K562 (cell line): ENCODE measurements around the gene GBP6. TPM values are rescaled to one million over a fixed set of nuclear protein-coding genes. Genes with fewer than 3 reads are reported as not detected.

ENCODE experiments used
- ATAC-seq: fragments of 200-7000 bp; cut with Tn5 transposase; 3 replicates; pipeline ENCODE4 v1.9.1; 2020; ENCODE audit warnings: moderate library complexity
- BruUV-seq: library from RNA; stranded (reverse); fragments of 400-500 nt; replicated peaks from 2 replicates; lab custom pipeline; 2021; lab: Mats Ljungman, UMichigan
- CTCF ChIA-PET: fragments of 300-600 bp; formaldehyde crosslinking; extraction: SDS; loops from one replicate; lab custom pipeline; 2021; ENCODE audit warnings: low intra/inter-chr PET ratio; lab: Yijun Ruan, JAX
- POLR2A ChIA-PET: fragments of 300-600, 350-650 bp; sonication (Branson Sonifier 250); formaldehyde crosslinking; extraction: SDS; loops from one replicate; lab custom pipeline; 2021; ENCODE audit warnings: antibody characterized with exemption, inconsistent platforms; lab: Yijun Ruan, JAX
- DNase-seq, 4 experiments: peaks; one replicate each; pipeline versions ENCODE4 v3.0.0 to v3.0.0-alpha.2; 2011 to 2018; ENCODE audit warnings: low spot score in 3 of 4, mixed read lengths in 3 of 4; ENCODE audit errors: extremely low read depth in 1 of 4
- FAIRE-seq: peaks from 2 replicates; lab custom pipeline; 2011; peaks lifted over from hg19 to GRCh38; lab: Jason Lieb, UNC
- H2AFZ ChIP-seq: 2 replicates; pipeline ENCODE4 v1.6.0; 2011; ENCODE audit warnings: low read depth, low read length, control low read depth, inconsistent platforms
- H3K27ac ChIP-seq: fragments of 200-600 bp; 3 replicates; pipeline ENCODE4 v1.8.0; 2011; ENCODE audit warnings: low read depth, mild to moderate bottlenecking, control low read depth, inconsistent platforms, low read length, moderate library complexity, mixed read lengths; ENCODE audit errors: extremely low read depth
- H3K27me3 ChIP-seq, 2 experiments: fragments of 300-600 bp in 1 of 2; 2 replicates in 1 of 2; 3 replicates in 1 of 2; pipeline versions ENCODE4 v1.6.0 to v1.8.0; 2011; ENCODE audit warnings: inconsistent platforms in 2 of 2, low read length in 2 of 2, mild to moderate bottlenecking in 1 of 2, mixed read lengths in 1 of 2, moderate library complexity in 1 of 2; ENCODE audit not compliant: control insufficient read depth in 2 of 2, insufficient read depth in 2 of 2
- H3K36me3 ChIP-seq: fragments of 300-600 bp; 3 replicates; pipeline ENCODE4 v1.8.0; 2011; ENCODE audit warnings: mild to moderate bottlenecking, low read length, inconsistent platforms; ENCODE audit not compliant: control insufficient read depth, insufficient read depth
- H3K4me1 ChIP-seq, 2 experiments: fragments of 200-600 bp in 1 of 2; replicated peaks in 1 of 2; 2 replicates in 1 of 2; 3 replicates in 1 of 2; pipeline versions ENCODE4 v1.5.1 to v1.8.0; 2011; ENCODE audit warnings: inconsistent platforms in 2 of 2, low read length in 2 of 2, mild to moderate bottlenecking in 1 of 2, mixed read lengths in 1 of 2, moderate library complexity in 1 of 2; ENCODE audit not compliant: control insufficient read depth in 2 of 2, insufficient read depth in 2 of 2
- H3K4me2 ChIP-seq: 2 replicates; pipeline ENCODE4 v1.6.1; 2011; ENCODE audit warnings: low read length, control low read depth, inconsistent platforms, mixed read lengths; ENCODE audit not compliant: insufficient read depth
- H3K4me3 ChIP-seq: fragments of 200-600 bp; sonication (generic), shearing (Covaris generic); 2 replicates; pipeline ENCODE4 v1.5.1; 2016; ENCODE audit warnings: control low read depth, inconsistent platforms
- H3K79me2 ChIP-seq: fragments of 200-600 bp; 3 replicates; pipeline ENCODE4 v1.8.0; 2011; ENCODE audit warnings: low read length, inconsistent platforms; ENCODE audit not compliant: control insufficient read depth, insufficient read depth
- H3K9ac ChIP-seq, 2 experiments: 2 replicates each; pipeline versions ENCODE4 v1.6.0 to v1.6.1; 2011; ENCODE audit warnings: low read depth in 2 of 2, low read length in 2 of 2, control low read depth in 1 of 2, inconsistent platforms in 1 of 2, mild to moderate bottlenecking in 1 of 2, mixed read lengths in 1 of 2; ENCODE audit not compliant: insufficient read depth in 1 of 2
- H3K9me1 ChIP-seq: one replicate; pipeline ENCODE4 v1.6.0; 2011; ENCODE audit warnings: inconsistent platforms, mild to moderate bottlenecking, low read length, moderate library complexity; ENCODE audit not compliant: control insufficient read depth, insufficient read depth
- H3K9me3 ChIP-seq: replicated peaks from 2 replicates; pipeline ENCODE4 v1.5.1; 2011; ENCODE audit warnings: low read depth, low read length, inconsistent platforms; ENCODE audit not compliant: control insufficient read depth, insufficient read depth
- H4K20me1 ChIP-seq: replicated peaks from 2 replicates; pipeline ENCODE4 v1.6.1; 2011; ENCODE audit warnings: low read length, inconsistent platforms, mixed read lengths; ENCODE audit not compliant: control insufficient read depth, insufficient read depth
- CUX1 ChIP-seq: fragments of 200-800 bp; sonication (Bioruptor generic); IDR thresholded peaks from 2 replicates; pipeline ENCODE4 v1.6.1; 2016; ENCODE audit warnings: missing genetic modification characterization, missing compliant biosample characterization
- ETS2 ChIP-seq: IDR thresholded peaks from 2 replicates; pipeline ENCODE4 v1.6.1; 2016; ENCODE audit warnings: borderline replicate concordance, missing genetic modification characterization, mild to moderate bottlenecking, moderate library complexity, missing compliant biosample characterization; ENCODE audit not compliant: poor library complexity, severe bottlenecking
- GTF2B ChIP-seq: IDR thresholded peaks from 2 replicates; pipeline ENCODE4 v1.6.1; 2011; ENCODE audit not compliant: insufficient read length; ENCODE audit errors: extremely low read depth
- ILK ChIP-seq: fragments of 450-650 bp; IDR thresholded peaks from 2 replicates; pipeline ENCODE4 v1.6.1; 2016; ENCODE audit warnings: missing genetic modification characterization, low read depth, mild to moderate bottlenecking, missing compliant biosample characterization, moderate library complexity, borderline replicate concordance
- KDM2B ChIP-seq: fragments of 250-450 bp; sonication (Bioruptor Pico); IDR thresholded peaks from 2 replicates; pipeline ENCODE4 v1.8.0; 2021; ENCODE audit warnings: mild to moderate bottlenecking, moderate library complexity
- MAZ ChIP-seq, 2 experiments: fragments of 450-650 bp in 1 of 2; sonication (generic) in 1 of 2; formaldehyde crosslinking; IDR thresholded peaks in 1 of 2; conservative IDR thresholded peaks in 1 of 2; 2 replicates each; pipeline versions ENCODE4 v1.4.0 to v1.5.0; 2020; ENCODE audit warnings: mild to moderate bottlenecking in 1 of 2, missing genetic modification reagents in 1 of 2
- NCOR1 ChIP-seq: fragments of 450-650 bp; IDR thresholded peaks from 2 replicates; pipeline ENCODE4 v1.6.1; 2016; ENCODE audit warnings: mild to moderate bottlenecking, moderate library complexity
- SRSF9 ChIP-seq: fragments of 200-400 bp; formaldehyde crosslinking; IDR thresholded peaks from 2 replicates; pipeline ENCODE4 v1.6.1; 2017; ENCODE audit warnings: low read depth, low read length, borderline replicate concordance
- XRCC5 ChIP-seq: fragments of 200-400 bp; formaldehyde crosslinking; IDR thresholded peaks from 2 replicates; pipeline ENCODE4 v1.6.1; 2017; ENCODE audit warnings: low read depth, mild to moderate bottlenecking, low read length
- ZNF184 ChIP-seq: sonication (generic); formaldehyde crosslinking; IDR thresholded peaks from 2 replicates; pipeline ENCODE4 v1.5.0; 2020; ENCODE audit warnings: missing genetic modification reagents
- ZNF41 ChIP-seq: fragments of 250-450 bp; sonication (Bioruptor Pico); conservative IDR thresholded peaks from 2 replicates; pipeline ENCODE4 v1.4.0; 2020; ENCODE audit warnings: mild to moderate bottlenecking
- ZNF444 ChIP-seq: fragments of 250-450 bp; sonication (Bioruptor Pico); IDR thresholded peaks from 2 replicates; pipeline ENCODE4 v1.4.0; 2020; ENCODE audit warnings: mild to moderate bottlenecking, moderate library complexity
- WGBS: fragments of 100-300 bp; shearing (Covaris generic); methylation state at CpG from one replicate; pipeline ENCODE4 v1.1.6; 2016; ENCODE audit warnings: low coverage, mixed read lengths; ENCODE audit not compliant: insufficient coverage; ENCODE audit errors: missing lambda C conversion rate; 5-methylcytosine and 5-hydroxymethylcytosine counted together
- in situ Hi-C: fragments of 300-500 bp; cut with MboI; formaldehyde crosslinking; loops from 4 replicates; pipeline ENCODE4 v1.15.0; 2018; ENCODE audit warnings: inconsistent platforms, mixed read lengths
- intact Hi-C: fragments of 100-400 bp; cut with micrococcal nuclease; formaldehyde crosslinking; loops from 2 replicates; pipeline ENCODE4 v1.14.2; 2022
- polyA plus RNA-seq, 8 experiments: library from polyadenylated mRNA; depleted of rRNA in 4 of 8; stranded (reverse) in 5 of 8; unstranded in 3 of 8; fragments of >200 nt; fragmentation: Nextera tagmentation in 2 of 8; fragmentation: Illumina TruSeq in 1 of 8; extraction: Ambion mirVana in 2 of 8; extraction: Trizol in 1 of 8; gene quantifications; 2 replicates each; pipeline versions ENCODE4 v1.2.1 to v1.2.3, GENCODE V29; 2011 to 2014; ENCODE audit warnings: inconsistent platforms in 1 of 8, missing spikeins in 1 of 8
- total RNA-seq, 7 experiments: library from RNA; depleted of rRNA in 6 of 7; stranded (reverse); fragments of >200 nt in 6 of 7; fragmentation: Illumina TruSeq in 2 of 7; extraction: Trizol in 2 of 7; gene quantifications; 2 replicates each; pipeline versions ENCODE4 v1.2.1 to v1.2.3, GENCODE V29; 2011 to 2021; ENCODE audit warnings: low replicate concordance in 1 of 7

Gene GBP6
- total and polyA plus RNA-seq, 9 of the 15 experiments (the other 6 are each of a cell fraction or from before 2014, with no cell fraction given) = not detected

GRCh38 chr1:89352421-89352820 lies 11.4 kb upstream of the GBP6 start:
- Histone ChIP-seq H2AFZ (no peak overlapping the region), H3K27me3 (no peaks in the 10 kb centered on the region; a peak in 1 of 5 replicates), H3K9ac (no peak overlapping the region), H3K4me2 (no peak overlapping the region)
- 0% methylated on average over 2 of the region's 2 CpGs for WGBS
- no peak for DNase-seq
- ChIA-PET POLR2A (no interaction called here), CTCF (no interaction called here)
- FAIRE-seq = no peak
- in situ Hi-C loops = no loop called here
- no peak for TF ChIP-seq MAZ (CRISPR knock-in tag; conservative IDR thresholded peaks at IDR 0.05 in 1 of 2, IDR thresholded peaks at IDR 0.05 in 1 of 2)
- TF ChIP-seq GTF2B = no peak
- TF ChIP-seq KDM2B (CRISPR knock-in tag) = no peak
- no peak for TF ChIP-seq ZNF184 (CRISPR knock-in tag)
- TF ChIP-seq ZNF444 (CRISPR knock-in tag) = no peak
- TF ChIP-seq ZNF41 (CRISPR knock-in tag) = no peak
- no peak for TF ChIP-seq ILK (tag)
- TF ChIP-seq SRSF9 = no peak
- no peak for TF ChIP-seq NCOR1
- TF ChIP-seq CUX1 (CRISPR knock-in tag) = no peak
- no peak for TF ChIP-seq XRCC5
- no peak for TF ChIP-seq ETS2 (tag)
- TF ChIP-seq, all 486 proteins: peak for 0
- Histone ChIP-seq H3K9me1 (no peaks in the 10 kb centered on the region), H4K20me1 (no peaks in the 10 kb centered on the region), H3K9me3 (no peaks in the 10 kb centered on the region), H3K79me2 (no peaks in the 10 kb centered on the region), H3K4me1 (no peaks in the 10 kb centered on the region), H3K27ac (no peak overlapping the region), H3K4me3 (no peak overlapping the region), H3K36me3 (no peaks in the 10 kb centered on the region)
- intact Hi-C loops = loop anchor here (10.0 kb wide), 2 partner anchors 102 to 158 kb away; partner anchors contain the start of gene GBP4
- no TSS peak for BruUV-seq
- no peak for ATAC-seq
